H1 (cell line): ENCODE measurements around the gene UBASH3B. TPM values are rescaled to one million over a fixed set of nuclear protein-coding genes. Genes with fewer than 3 reads are reported as not detected.

Experiments used
- E2F6 ChIP-seq: IDR thresholded peaks from 2 replicates; pipeline ENCODE4 v1.6.1; 2012; ENCODE audit warnings: inconsistent platforms
- KDM4A ChIP-seq: IDR thresholded peaks from one replicate; pipeline ENCODE4 v1.7.1; 2012; ENCODE audit warnings: low read depth, mild to moderate bottlenecking, moderate library complexity, low read length, inconsistent platforms; ENCODE audit not compliant: severe bottlenecking
- POLR2AphosphoS5 ChIP-seq: IDR thresholded peaks from 2 replicates; pipeline ENCODE4 v1.6.1; 2011; ENCODE audit warnings: low read depth, low read length
- RBBP5 ChIP-seq: IDR thresholded peaks from 2 replicates; pipeline ENCODE4 v1.7.1; 2012; ENCODE audit warnings: low read depth, mild to moderate bottlenecking, inconsistent platforms, low read length, moderate library complexity, borderline replicate concordance
- SRF ChIP-seq: IDR thresholded peaks from 2 replicates; pipeline ENCODE4 v1.6.1; 2011; ENCODE audit warnings: mild to moderate bottlenecking, low read depth, low read length, moderate library complexity
- USF2 ChIP-seq: IDR thresholded peaks from 2 replicates; pipeline ENCODE4 v1.6.1; 2011; ENCODE audit warnings: low read length, improper control_type of control experiment
- ZNF274 ChIP-seq: IDR thresholded peaks from 2 replicates; pipeline ENCODE4 v1.7.0; 2012; ENCODE audit warnings: low read length, borderline replicate concordance; ENCODE audit errors: extremely low read depth
- polyA plus RNA-seq, 7 experiments: library from polyadenylated mRNA; depleted of rRNA in 3 of 7; stranded (reverse) in 5 of 7; unstranded in 2 of 7; fragments of >200 nt in 5 of 7; fragments of 200-250 nt in 2 of 7; gene quantifications; 1 replicate in 5 of 7; 2 replicates in 1 of 7; 4 replicates in 1 of 7; pipeline versions ENCODE4 v1.2.1 to v1.2.3, GENCODE V29; 2011 to 2013; ENCODE audit warnings: missing spikeins in 2 of 7, mixed read lengths in 2 of 7
- total RNA-seq: library from RNA; stranded (reverse); fragmentation: NEBNext Ultra II Directional; extraction: Animal tissue kit (Norgen Biotek cat#: 25700); gene quantifications from 2 replicates; pipeline ENCODE4 v1.2.1, GENCODE V29; 2021

Gene UBASH3B
- total and polyA plus RNA-seq, 2 of the 8 experiments (the other 6 are each of a cell fraction or from before 2014, with no cell fraction given) = 7.5 to 9.5 TPM

- no peak for TF ChIP-seq USF2
- no peak for TF ChIP-seq RBBP5
- TF ChIP-seq SRF = no peak
- no peak for TF ChIP-seq KDM4A
- no peak for TF ChIP-seq ZNF274
- TF ChIP-seq POLR2AphosphoS5 = no peak
- TF ChIP-seq E2F6 = no peak
These were observed 51.6 kb downstream of the UBASH3B start (continued) for GRCh38 chr11:122707111-122707510.
